MCF 10A (cell line): ENCODE measurements around the gene PELO. TPM values are rescaled to one million over a fixed set of nuclear protein-coding genes. Genes with fewer than 3 reads are reported as not detected.

Source experiments
- BruUV-seq: library from RNA; stranded (reverse); fragments of 400-500 nt; replicated peaks from 2 replicates; lab custom pipeline; 2021; lab: Mats Ljungman, UMichigan
- CTCF ChIA-PET: fragments of 300-600 bp; sonication (Branson Sonifier 250); formaldehyde crosslinking; extraction: SDS; loops from one replicate; lab custom pipeline; 2021; ENCODE audit warnings: antibody characterized with exemption, inconsistent platforms; lab: Yijun Ruan, JAX
- POLR2A ChIA-PET: fragments of 300-600, 350-650 bp; sonication (Branson Sonifier 250); formaldehyde crosslinking; extraction: SDS; loops from one replicate; lab custom pipeline; 2020; ENCODE audit warnings: antibody characterized with exemption, inconsistent platforms; lab: Yijun Ruan, JAX
- DNase-seq: peaks from one replicate; pipeline ENCODE4 v3.0.0-alpha.2; 2018; ENCODE audit not compliant: unreplicated experiment
- H3K27ac Mint-ChIP-seq: one replicate; pipeline ENCODE4 v1.8.0; 2022; ENCODE audit warnings: mild to moderate bottlenecking, low read depth, mixed read lengths; ENCODE audit not compliant: unreplicated experiment
- H3K27me3 Mint-ChIP-seq: one replicate; pipeline ENCODE4 v1.8.0; 2022; ENCODE audit warnings: mixed read lengths; ENCODE audit not compliant: insufficient read depth, unreplicated experiment
- H3K36me3 Mint-ChIP-seq: one replicate; pipeline ENCODE4 v1.8.0; 2022; ENCODE audit warnings: mild to moderate bottlenecking, moderate library complexity, mixed read lengths; ENCODE audit not compliant: insufficient read depth, unreplicated experiment
- H3K4me1 Mint-ChIP-seq: one replicate; pipeline ENCODE4 v1.8.0; 2022; ENCODE audit warnings: mixed read lengths; ENCODE audit not compliant: insufficient read depth, unreplicated experiment
- H3K4me3 Mint-ChIP-seq: one replicate; pipeline ENCODE4 v1.8.0; 2022; ENCODE audit warnings: mild to moderate bottlenecking, moderate library complexity, mixed read lengths; ENCODE audit not compliant: unreplicated experiment
- H3K9me3 Mint-ChIP-seq: one replicate; pipeline ENCODE4 v1.8.0; 2022; ENCODE audit warnings: mixed read lengths; ENCODE audit not compliant: unreplicated experiment
- intact Hi-C: fragments of 100-400 bp; cut with micrococcal nuclease; formaldehyde crosslinking; loops from 2 replicates; pipeline ENCODE4 v1.14.1; 2022
- total RNA-seq: library from RNA; stranded (reverse); gene quantifications from 2 replicates; pipeline ENCODE4 v1.2.3, GENCODE V29; 2022
- TF ChIP-seq, protein P1 (sequence below): fragments of 200-600 bp; IDR thresholded peaks from one replicate; pipeline ENCODE4 v1.8.0; 2022; ENCODE audit warnings: antibody characterized with exemption, mild to moderate bottlenecking; ENCODE audit not compliant: unreplicated experiment

Gene PELO
- total RNA-seq, 1 experiment from 2014 or later, result 22.5 TPM

DNA sequence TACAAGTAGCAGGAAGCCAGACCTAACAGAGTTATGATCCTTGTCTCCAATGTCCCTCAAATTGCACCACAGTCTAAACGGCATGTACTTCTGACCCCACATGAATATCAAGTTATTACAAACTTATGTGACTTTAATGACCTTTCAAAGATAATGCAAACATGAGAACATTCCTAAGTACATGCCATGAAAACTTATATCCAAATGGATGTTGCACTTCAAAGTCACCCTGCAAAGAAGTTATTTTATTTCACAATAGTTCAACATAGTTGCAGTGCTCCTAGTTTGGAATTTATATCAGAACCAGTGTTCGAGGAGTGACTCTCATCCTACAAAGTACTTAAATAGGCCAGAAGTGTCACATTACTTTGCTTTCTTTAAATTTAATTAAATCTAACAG is 41.2 kb upstream of the PELO start:
- H3K4me3 Mint-ChIP-seq, result no peak overlapping the region
- TF ChIP-seq, protein P1, sequence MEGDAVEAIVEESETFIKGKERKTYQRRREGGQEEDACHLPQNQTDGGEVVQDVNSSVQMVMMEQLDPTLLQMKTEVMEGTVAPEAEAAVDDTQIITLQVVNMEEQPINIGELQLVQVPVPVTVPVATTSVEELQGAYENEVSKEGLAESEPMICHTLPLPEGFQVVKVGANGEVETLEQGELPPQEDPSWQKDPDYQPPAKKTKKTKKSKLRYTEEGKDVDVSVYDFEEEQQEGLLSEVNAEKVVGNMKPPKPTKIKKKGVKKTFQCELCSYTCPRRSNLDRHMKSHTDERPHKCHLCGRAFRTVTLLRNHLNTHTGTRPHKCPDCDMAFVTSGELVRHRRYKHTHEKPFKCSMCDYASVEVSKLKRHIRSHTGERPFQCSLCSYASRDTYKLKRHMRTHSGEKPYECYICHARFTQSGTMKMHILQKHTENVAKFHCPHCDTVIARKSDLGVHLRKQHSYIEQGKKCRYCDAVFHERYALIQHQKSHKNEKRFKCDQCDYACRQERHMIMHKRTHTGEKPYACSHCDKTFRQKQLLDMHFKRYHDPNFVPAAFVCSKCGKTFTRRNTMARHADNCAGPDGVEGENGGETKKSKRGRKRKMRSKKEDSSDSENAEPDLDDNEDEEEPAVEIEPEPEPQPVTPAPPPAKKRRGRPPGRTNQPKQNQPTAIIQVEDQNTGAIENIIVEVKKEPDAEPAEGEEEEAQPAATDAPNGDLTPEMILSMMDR, result no peak
- H3K9me3 Mint-ChIP-seq, result no peaks in the 10 kb centered on the region
- no peaks in the 10 kb centered on the region for H3K36me3 Mint-ChIP-seq
- no peak for DNase-seq
- BruUV-seq, result no TSS peak
- H3K4me1 Mint-ChIP-seq, result no peaks in the 10 kb centered on the region
- CTCF ChIA-PET, result no interaction called here
- intact Hi-C loops, result no loop called here
- H3K27me3 Mint-ChIP-seq, result no peaks in the 10 kb centered on the region
- no peak overlapping the region for H3K27ac Mint-ChIP-seq
- POLR2A ChIA-PET, result interaction anchor here (0.5 kb wide), 1 partner anchor 1309 kb away, joined by 3 read pairs; no protein-coding TSS in a partner anchor

DNA sequence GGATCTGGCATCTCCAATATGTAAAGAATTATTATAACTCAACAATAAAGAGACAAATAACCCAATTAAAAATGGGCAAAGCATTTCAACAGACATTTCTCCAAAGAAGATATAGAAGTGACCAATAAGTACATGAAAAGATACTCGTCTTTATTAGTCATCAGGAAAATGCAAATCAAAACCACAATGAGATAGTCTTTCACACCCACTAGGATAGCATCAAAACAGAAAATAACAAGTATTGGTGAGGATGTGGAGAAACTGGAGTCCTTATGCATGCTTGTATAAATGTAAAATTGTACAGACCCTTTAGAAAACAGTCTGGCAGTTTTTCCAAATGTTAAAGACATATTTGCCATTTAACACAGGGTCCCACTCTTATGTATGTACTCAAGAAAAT is 39.1 kb upstream of the PELO start:
- BruUV-seq, result no TSS peak
- TF ChIP-seq, protein P1, result no peak
- Mint-ChIP-seq H3K36me3 (no peaks in the 10 kb centered on the region), H3K27ac (no peak overlapping the region), H3K4me1 (no peaks in the 10 kb centered on the region), H3K9me3 (no peaks in the 10 kb centered on the region), H3K27me3 (no peaks in the 10 kb centered on the region), H3K4me3 (no peak overlapping the region)
- CTCF ChIA-PET, result no interaction called here
- intact Hi-C loops, result no loop called here
- POLR2A ChIA-PET, result no interaction called here
- DNase-seq, result no peak

DNA sequence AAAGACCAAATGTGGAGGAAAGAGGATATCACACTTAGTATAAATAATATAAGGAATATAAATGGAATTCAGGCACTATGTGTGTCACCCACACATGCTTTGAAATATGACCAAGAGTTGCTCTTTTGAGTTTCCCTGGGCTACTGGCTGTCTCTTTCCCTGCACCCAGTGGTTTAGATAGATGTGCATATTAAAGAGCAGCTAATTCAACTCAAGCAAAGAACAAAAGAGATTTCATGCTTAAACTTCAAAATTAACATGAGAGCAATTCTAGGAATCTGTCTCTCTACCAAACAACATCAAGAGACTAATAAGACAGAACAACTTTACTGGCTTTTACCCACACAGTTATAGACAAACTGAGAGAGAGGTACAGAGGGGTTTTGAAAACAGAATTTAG is 38.0 kb upstream of the PELO start:
- H3K27me3 Mint-ChIP-seq, result no peaks in the 10 kb centered on the region
- DNase-seq, result no peak
- no TSS peak for BruUV-seq
- no peak overlapping the region for H3K4me3 Mint-ChIP-seq
- H3K9me3 Mint-ChIP-seq, result no peaks in the 10 kb centered on the region
- CTCF ChIA-PET, result no interaction called here
- H3K4me1 Mint-ChIP-seq, result no peaks in the 10 kb centered on the region
- POLR2A ChIA-PET, result no interaction called here
- no peak overlapping the region for H3K27ac Mint-ChIP-seq
- intact Hi-C loops, result no loop called here
- TF ChIP-seq, protein P1, result no peak
- H3K36me3 Mint-ChIP-seq, result no peaks in the 10 kb centered on the region

DNA sequence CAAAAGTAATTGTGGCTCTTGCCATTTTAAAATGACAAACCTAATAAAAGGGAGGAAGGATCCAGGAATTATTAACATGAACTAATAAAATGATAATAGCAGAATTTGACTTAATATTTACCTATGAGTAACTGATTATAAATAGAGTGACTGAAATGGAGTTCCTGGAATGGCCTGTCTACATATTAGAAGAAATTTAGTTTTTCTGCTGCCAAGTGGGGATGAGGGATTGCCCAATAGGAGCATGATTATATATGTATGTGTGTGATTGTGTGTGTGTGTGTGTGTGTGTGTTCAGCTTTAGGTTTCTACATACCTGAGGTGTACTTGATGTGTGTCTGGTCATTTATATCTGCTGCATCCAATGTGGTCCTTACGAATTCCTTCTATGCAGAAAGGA is 36.6 kb upstream of the PELO start:
- CTCF ChIA-PET, result no interaction called here
- no peak overlapping the region for H3K4me3 Mint-ChIP-seq
- DNase-seq, result no peak
- no peaks in the 10 kb centered on the region for H3K9me3 Mint-ChIP-seq
- H3K36me3 Mint-ChIP-seq, result no peaks in the 10 kb centered on the region
- intact Hi-C loops, result no loop called here
- H3K27ac Mint-ChIP-seq, result no peak overlapping the region
- TF ChIP-seq, protein P1, result no peak
- H3K27me3 Mint-ChIP-seq, result no peaks in the 10 kb centered on the region
- POLR2A ChIA-PET, result no interaction called here
- no peaks in the 10 kb centered on the region for H3K4me1 Mint-ChIP-seq
- BruUV-seq, result no TSS peak
